GM13976 (cell line): ENCODE data around the gene IGLON5.

Experiments used
- DNase-seq: peaks from one replicate; pipeline ENCODE4 v3.0.0; 2012; ENCODE audit warnings: low spot score
- in situ Hi-C: fragments of 300-500 bp; cut with MboI; formaldehyde crosslinking; loops from one replicate; pipeline ENCODE4 v1.12.0; 2022; ENCODE audit warnings: low sequenced_read_pairs, mixed read lengths, inconsistent platforms; ENCODE audit not compliant: unreplicated experiment
- TF ChIP-seq, protein P1 (sequence below): IDR thresholded peaks from 2 replicates; pipeline ENCODE4 v1.5.1; 2012; ENCODE audit warnings: borderline replicate concordance, mild to moderate bottlenecking; ENCODE audit not compliant: insufficient read depth; ENCODE audit errors: extremely low read depth, missing control alignments, control extremely low read depth

The IGLON5 gene

DNA sequence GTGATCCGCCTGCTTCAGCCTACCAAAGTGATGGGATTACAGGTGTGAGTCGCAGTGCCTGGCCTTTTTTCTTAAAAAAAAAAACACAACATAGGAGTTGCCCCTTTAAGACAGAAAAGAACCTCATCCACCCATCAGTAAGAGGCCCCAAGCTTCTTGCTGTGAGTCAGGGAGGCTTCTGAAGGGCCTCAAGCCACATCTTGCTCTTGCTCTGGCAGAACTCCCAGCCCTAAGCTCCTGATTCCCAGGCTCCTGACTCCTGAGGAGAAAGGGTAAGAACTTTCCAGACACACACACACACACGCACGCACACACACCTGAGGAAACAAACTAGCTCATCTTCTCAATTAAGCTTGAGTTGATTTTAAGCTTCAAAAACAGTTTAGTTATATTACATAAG, 47.9 kb downstream of the IGLON5 start:
- in situ Hi-C loops, result no loop called here
- DNase-seq, result no peak
- TF ChIP-seq, protein P1, sequence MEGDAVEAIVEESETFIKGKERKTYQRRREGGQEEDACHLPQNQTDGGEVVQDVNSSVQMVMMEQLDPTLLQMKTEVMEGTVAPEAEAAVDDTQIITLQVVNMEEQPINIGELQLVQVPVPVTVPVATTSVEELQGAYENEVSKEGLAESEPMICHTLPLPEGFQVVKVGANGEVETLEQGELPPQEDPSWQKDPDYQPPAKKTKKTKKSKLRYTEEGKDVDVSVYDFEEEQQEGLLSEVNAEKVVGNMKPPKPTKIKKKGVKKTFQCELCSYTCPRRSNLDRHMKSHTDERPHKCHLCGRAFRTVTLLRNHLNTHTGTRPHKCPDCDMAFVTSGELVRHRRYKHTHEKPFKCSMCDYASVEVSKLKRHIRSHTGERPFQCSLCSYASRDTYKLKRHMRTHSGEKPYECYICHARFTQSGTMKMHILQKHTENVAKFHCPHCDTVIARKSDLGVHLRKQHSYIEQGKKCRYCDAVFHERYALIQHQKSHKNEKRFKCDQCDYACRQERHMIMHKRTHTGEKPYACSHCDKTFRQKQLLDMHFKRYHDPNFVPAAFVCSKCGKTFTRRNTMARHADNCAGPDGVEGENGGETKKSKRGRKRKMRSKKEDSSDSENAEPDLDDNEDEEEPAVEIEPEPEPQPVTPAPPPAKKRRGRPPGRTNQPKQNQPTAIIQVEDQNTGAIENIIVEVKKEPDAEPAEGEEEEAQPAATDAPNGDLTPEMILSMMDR, result no peak

DNA sequence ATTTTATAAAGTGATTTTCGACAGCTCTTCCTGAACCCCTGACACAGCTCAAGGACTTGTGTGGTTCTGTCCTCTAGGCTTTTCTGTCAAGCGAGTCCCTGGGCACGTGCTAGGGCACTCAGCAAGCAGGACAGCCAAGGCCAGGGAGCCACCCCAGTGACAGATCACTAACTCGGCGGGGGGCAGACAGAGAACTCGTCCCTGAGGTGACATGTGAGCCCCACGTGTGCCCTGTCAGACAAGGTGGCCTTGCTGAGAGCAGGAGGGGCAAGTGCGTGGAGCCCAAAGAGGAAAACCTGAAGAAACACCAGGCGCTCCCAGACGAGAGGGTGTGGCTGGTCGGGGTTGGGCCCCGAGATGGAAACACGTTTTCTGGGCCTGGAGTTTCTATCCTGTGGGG, 49.8 kb downstream of the IGLON5 start:
- in situ Hi-C loops, result no loop called here
- TF ChIP-seq, protein P1, result no peak
- no peak for DNase-seq

DNA sequence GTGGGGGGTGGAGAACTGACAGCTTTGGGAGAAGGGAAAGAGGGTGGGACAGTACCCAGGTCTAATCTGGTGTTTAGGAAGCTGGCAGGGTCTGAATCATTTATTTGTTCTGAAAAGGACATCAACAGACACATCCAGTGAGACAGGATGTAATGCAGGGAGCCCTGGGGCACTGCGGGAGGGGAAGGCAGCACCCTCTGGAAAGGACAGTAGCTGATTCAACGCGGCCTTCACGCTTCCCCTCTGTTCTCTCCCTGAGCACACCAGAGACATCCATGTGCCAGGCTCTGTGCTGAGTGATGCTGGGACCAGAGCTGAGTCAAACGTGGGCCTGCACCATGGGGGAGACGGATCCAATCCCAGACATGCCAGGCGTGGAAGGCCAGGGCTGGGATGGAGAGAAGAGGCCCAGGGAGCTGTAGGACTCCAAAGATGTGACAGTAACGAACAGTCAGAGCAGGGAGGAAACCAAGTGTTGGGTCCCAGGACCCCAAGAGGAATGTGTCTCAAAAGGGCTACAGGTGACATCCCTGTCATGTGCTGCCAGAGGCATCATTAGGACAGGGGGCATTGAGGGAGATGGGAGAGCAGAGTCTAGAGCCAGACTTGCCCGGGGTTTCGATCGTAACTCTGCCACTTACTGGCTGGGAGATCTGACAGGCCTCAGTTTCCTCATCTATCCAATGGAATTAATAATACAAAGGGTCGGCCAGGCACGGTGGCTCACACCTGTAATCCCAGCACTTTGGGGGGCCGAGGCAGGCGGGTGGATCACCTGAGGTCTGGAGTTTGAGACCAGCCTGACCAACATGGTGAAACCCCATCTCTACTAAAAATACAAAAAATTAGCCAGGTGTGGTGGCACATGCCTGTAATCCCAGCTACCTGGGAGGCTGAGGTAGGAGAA, 53.0 kb downstream of the IGLON5 start:
- in situ Hi-C loops, result no loop called here
- no peak for DNase-seq
- TF ChIP-seq, protein P1, result no peak

DNA sequence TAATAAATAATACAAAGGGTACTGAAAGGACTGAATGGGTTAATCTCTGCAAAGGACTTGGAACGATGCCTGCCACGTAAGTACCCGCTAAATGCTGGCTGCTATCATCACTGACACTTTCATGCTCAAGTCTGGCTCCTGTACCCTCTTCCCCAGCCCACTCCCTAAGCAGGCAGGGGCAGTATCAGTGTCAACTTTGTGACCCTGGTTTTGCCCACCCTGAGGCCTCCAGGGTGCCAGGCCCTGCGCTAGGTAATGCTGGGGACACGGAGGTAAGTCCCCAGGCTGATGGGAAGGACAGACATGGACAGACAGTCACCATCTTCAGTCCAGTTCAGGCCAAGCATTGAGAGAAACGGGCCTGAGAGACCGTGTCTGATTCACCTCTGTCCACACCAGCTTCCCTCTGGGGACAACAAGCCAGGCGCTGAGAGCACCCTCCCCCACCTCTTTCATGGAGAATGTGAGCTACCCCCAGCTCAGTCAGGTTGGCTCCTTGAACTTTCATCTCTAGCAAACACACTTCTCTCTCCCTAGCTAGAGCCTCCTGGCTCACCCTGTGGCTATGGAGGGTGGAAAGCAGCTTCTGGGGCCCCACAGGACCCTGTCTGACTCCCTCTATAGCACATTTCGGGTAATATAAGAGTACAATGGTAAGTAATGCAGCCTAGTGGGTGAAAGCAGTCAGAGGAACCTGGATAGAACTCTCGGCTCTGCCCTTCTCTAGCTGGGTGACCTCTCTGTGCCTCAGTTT, 53.9 kb downstream of the IGLON5 start:
- TF ChIP-seq, protein P1, result no peak
- in situ Hi-C loops, result no loop called here
- DNase-seq, result no peak

DNA sequence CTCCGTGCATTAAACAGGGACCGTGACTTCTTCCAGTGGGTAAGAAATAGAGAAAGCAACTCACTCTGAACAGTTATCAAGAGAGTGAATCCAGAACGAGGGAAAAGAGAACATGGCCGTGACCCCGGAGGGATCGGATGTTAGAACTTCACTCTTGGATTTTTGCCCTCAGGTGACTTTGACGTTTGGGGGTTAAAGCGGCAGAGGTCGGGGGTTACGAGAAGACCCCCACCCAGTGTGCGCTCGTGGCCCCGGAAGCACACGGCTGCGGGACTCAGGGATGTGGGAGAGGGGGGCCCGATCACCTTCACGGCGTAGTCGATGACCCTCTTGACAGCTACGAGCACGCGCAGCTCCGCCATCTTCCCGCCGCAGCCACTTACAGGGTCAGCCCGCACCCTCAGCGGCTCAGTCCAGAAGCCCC, 54.5 kb downstream of the IGLON5 start, which contains the start of gene ETFB:
Gene ETFB (minus strand): TSS at position 424 of the 424 bp plus-strand sequence. CDS start 62 bp downstream, at position 362.
- no peak for DNase-seq
- in situ Hi-C loops, result no loop called here
- TF ChIP-seq, protein P1, result no peak

DNA sequence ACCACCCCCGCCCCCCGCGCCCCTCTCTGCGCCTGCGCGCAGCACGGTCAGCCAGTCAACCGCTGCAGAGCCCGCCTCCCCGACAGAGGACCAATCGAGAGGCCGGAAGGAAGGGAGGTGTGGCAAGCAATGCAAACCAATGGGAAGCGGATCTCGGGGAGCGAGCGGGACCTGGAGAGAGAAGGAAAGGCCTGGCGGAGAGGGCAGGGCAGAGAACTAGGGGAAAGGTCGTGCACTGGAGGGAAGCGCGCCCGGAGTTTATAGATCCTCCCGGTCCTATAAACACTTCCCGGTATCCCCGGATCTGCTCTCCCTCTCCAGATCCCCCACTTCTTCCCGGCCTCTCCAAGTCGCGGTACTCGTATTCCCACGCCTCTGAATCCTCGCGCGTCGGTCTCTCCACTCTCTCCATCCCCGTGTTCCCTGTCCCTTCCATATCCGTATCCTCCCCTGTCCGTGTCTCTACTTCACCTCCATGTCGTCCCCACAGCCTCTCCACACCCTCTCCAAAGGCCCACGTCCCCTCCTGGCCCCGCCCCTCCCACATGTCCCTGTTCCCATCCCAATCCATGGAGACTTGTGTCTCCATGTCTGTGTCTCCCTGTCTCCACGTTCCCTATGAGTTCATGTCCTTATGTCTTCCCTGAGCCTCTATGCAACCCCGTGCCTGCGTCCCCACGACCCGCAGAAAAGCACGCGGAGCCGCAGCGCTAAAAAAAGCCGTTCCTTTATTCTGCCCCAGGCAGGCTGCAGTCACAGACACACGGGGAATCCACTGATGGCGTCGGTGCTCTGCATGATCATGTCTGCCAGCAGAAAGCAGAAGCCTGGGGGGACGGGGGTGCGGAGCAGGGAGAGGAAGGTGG, 55.2 kb downstream of the IGLON5 start:
- TF ChIP-seq, protein P1, result no peak
- in situ Hi-C loops, result no loop called here
- DNase-seq, result peak; percentile 97
